Endometrial microvascular endothelial cells (primary cell): Measurements from ENCODE around the gene FYN. TPM values are rescaled to one million over a fixed set of nuclear protein-coding genes. Genes with fewer than 3 reads are reported as not detected.

Experiments
- in situ Hi-C: cut with HindIII; loops from 2 replicates; pipeline ENCODE4 v1.10.0; 2017; ENCODE audit warnings: low sequenced_read_pairs, low pct_unique_long_range_greater_than_20kb; ENCODE audit errors: inconsistent ontology term
- total RNA-seq: library from RNA; depleted of rRNA; stranded (reverse); fragments of >200 nt; gene quantifications from one replicate; pipeline ENCODE4 v1.2.3, GENCODE V29; 2015; ENCODE audit errors: inconsistent ontology term

Gene FYN
- total RNA-seq, 1 donor from 2014 or later: 117 TPM

- in situ Hi-C loops: no loop called here
Measured at GRCh38 chr6:111817451-111818120, 55.7 kb downstream of the FYN start.

GRCh38 chr6:111813677-111814310 is 59.5 kb downstream of the FYN start:
- in situ Hi-C loops: no loop called here

GRCh38 chr6:111813237-111813636 is 60.0 kb downstream of the FYN start:
- in situ Hi-C loops: no loop called here

- in situ Hi-C loops: no loop called here
Measured at GRCh38 chr6:111812060-111813038, 60.9 kb downstream of the FYN start.

GRCh38 chr6:111810294-111811131 is 62.7 kb downstream of the FYN start:
- in situ Hi-C loops: no loop called here

GRCh38 chr6:111809766-111810165 is 63.5 kb downstream of the FYN start:
- in situ Hi-C loops: no loop called here

GRCh38 chr6:111809264-111809663 is 64.0 kb downstream of the FYN start:
- in situ Hi-C loops: no loop called here

- in situ Hi-C loops: no loop called here
Measured at GRCh38 chr6:111808493-111808892, 64.8 kb downstream of the FYN start.

- in situ Hi-C loops: no loop called here
Measured at GRCh38 chr6:111806561-111807497, 66.4 kb downstream of the FYN start.

- in situ Hi-C loops: no loop called here
Measured at GRCh38 chr6:111806165-111806547, 67.1 kb downstream of the FYN start.

- in situ Hi-C loops: no loop called here
Measured at GRCh38 chr6:111805511-111806164, 67.6 kb downstream of the FYN start.

GRCh38 chr6:111804627-111805235 is 68.5 kb downstream of the FYN start:
- in situ Hi-C loops: no loop called here

- in situ Hi-C loops: no loop called here
Measured at GRCh38 chr6:111803804-111804203, 69.4 kb downstream of the FYN start.

GRCh38 chr6:111803371-111803770 is 69.9 kb downstream of the FYN start:
- in situ Hi-C loops: no loop called here

GRCh38 chr6:111802720-111803330 is 70.4 kb downstream of the FYN start:
- in situ Hi-C loops: no loop called here

GRCh38 chr6:111802015-111802414 is 71.2 kb downstream of the FYN start:
- in situ Hi-C loops: no loop called here

- in situ Hi-C loops: no loop called here
Measured at GRCh38 chr6:111800821-111801220, 72.4 kb downstream of the FYN start.
